Peyer's patch (tissue), 4 donors: Measurements from ENCODE around the gene MRPS15.

Experiments used
- CTCF ChIP-seq, 6 experiments: fragments of 450-650 bp in 4 of 6; fragments of 200-600 bp in 2 of 6; sonication (generic) in 1 of 6; IDR thresholded peaks; one replicate each; pipeline ENCODE4 v1.5.1; 2017 to 2019; ENCODE audit warnings: antibody characterized with exemption in 6 of 6, mild to moderate bottlenecking in 3 of 6, moderate library complexity in 1 of 6
- POLR2A ChIP-seq, 2 donors: fragments of 450-650 bp; IDR thresholded peaks; one replicate each; pipeline ENCODE4 v1.5.1; 2017; ENCODE audit warnings: antibody characterized with exemption in 2 of 2, mild to moderate bottlenecking in 2 of 2, moderate library complexity in 2 of 2

- TF ChIP-seq CTCF (IDR thresholded peaks at IDR 0.05) (no peak), POLR2A (IDR thresholded peaks at IDR 0.05) (no peak)
Measured at GRCh38 chr1:36458910-36459309, 5.3 kb downstream of the MRPS15 start.
